ENCODE measurements around the gene SYT7. TPM values are rescaled to one million over a fixed set of nuclear protein-coding genes. Genes with fewer than 3 reads are reported as not detected.

Gene SYT7
- total RNA-seq, 3 donors from 2014 or later, result 0.35 to 0.66 (median 0.38) TPM

GRCh38 chr11:61580271-61580888 is 496 bp downstream of the SYT7 start:
- Mint-ChIP-seq H3K27me3 (ENCODE audit: low read depth) (peaks cover 42% of the 10 kb centered on the region), H3K9me3 (no peaks in the 10 kb centered on the region), H3K4me1 (ENCODE audit: low read depth) (peaks cover 15% of the 10 kb centered on the region), H3K4me3 (peak overlapping the region; percentile 58), H3K36me3 (ENCODE audit: insufficient read depth) (no peaks in the 10 kb centered on the region)
- DNase-seq (no peak), ATAC-seq (peak in 1 of 2 donors; percentile 7)

DNA sequence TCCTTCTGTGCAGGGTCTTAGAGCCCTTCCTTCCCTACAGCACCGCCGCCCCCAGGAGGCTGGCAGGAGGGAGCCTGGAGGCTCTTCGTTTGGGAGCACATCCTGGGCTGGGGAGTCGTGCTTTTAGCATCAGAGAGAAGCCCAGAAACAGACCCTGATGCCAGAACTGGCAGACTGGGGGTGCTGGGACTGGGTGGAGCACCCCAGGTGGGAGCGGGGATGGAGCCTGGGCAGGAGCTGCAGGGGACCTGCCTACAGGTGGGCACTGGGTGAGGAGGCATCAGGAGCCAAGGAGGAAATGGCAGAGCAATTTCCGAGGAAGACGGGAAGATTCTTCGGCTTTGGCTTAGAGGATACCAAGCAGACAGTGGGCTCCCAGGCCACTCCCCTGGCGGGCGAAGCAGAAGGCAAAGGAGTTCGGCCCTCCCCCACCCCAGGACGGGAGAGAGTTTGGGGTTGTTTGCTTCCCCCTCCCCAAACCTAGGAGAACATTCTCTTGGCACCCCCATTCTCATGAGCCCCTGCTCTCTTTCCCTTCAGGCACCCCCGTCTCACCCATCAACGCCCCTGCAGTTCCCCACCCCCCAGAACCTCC is 1.1 kb downstream of the SYT7 start:
- H3K9me3 Mint-ChIP-seq, result no peaks in the 10 kb centered on the region
- H3K4me3 Mint-ChIP-seq, result peak overlapping the region; percentile 58
- H3K36me3 Mint-ChIP-seq (ENCODE audit: insufficient read depth), result no peaks in the 10 kb centered on the region
- H3K27me3 Mint-ChIP-seq (ENCODE audit: low read depth), result peaks cover 42% of the 10 kb centered on the region
- H3K4me1 Mint-ChIP-seq (ENCODE audit: low read depth), result peaks cover 15% of the 10 kb centered on the region
- ATAC-seq, result no peak
- no peak for DNase-seq

- no peak for ATAC-seq
- Mint-ChIP-seq H3K36me3 (ENCODE audit: insufficient read depth) (no peaks in the 10 kb centered on the region), H3K4me1 (ENCODE audit: low read depth) (peaks cover 15% of the 10 kb centered on the region), H3K27me3 (ENCODE audit: low read depth) (peaks cover 42% of the 10 kb centered on the region), H3K9me3 (no peaks in the 10 kb centered on the region), H3K4me3 (peak overlapping the region; percentile 58)
- DNase-seq, result no peak
Observed at GRCh38 chr11:61578819-61579675, 1.8 kb downstream of the SYT7 start.

DNA sequence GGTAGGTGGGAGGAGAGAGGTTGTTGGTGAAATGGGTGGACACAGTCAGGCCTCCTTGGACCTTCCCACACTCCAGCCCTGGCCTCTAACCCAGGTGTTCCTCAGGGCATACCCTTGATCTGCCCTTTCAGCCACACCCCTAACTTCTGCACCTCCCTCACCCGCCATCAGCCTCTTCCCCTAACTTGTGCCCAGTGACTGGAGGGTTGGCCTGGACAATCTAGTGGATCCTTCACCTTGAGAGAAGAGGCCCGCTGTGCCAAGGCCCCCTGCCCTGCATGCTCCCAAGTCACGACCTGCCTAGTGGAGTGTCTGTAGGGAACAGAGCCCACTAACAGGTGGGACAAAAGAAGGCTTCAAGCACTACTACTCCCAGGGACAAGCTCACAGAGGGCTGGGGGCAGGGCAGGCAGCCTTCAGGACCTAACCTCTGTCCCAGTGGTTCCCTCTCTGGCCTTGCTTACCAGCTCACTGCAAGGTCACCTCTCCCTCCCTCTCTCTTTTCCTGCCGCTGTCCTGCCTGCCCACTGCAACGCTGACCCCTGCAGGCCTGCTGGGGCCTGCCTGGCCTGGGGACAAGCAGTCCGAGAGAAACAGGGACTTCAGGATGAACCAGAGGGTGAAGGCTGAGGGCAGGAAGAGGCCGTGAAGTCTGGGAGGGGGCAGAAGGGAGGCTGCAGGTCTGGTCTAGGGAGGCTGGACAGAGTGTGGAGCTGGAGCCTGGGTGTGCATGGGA is 3.3 kb downstream of the SYT7 start:
- Mint-ChIP-seq H3K36me3 (ENCODE audit: insufficient read depth) (no peaks in the 10 kb centered on the region), H3K27me3 (ENCODE audit: low read depth) (peaks cover 39% of the 10 kb centered on the region), H3K9me3 (no peaks in the 10 kb centered on the region), H3K4me3 (no peak overlapping the region), H3K4me1 (ENCODE audit: low read depth) (peaks cover 15% of the 10 kb centered on the region)
- ATAC-seq (no peak), DNase-seq (no peak)

GRCh38 chr11:61575886-61576861 is 4.7 kb downstream of the SYT7 start:
- no peak for DNase-seq

DNA sequence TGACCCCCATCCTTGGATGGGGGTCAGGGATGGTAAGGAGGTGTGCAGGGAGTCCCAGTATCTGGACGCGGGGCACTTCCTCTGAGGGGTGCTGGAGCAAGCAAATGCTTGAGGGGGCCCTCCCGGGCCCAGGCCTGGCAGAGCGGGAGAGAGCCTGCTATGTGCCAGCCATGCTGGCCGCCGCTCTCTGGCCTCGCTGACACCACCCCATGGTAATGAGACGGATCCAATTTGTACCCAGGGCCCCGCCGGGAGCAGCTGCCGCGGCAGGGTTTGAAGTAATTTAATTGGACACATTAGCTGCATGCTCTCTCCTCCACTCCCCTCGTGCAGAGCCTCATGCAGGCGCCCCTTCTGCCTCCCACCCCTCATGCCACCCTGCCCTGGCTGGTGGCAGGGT is 6.3 kb downstream of the SYT7 start:
- Mint-ChIP-seq H3K36me3 (ENCODE audit: insufficient read depth) (no peaks in the 10 kb centered on the region), H3K9me3 (no peaks in the 10 kb centered on the region), H3K27me3 (ENCODE audit: low read depth) (peaks cover 46% of the 10 kb centered on the region), H3K4me1 (ENCODE audit: low read depth) (peaks cover 1% of the 10 kb centered on the region), H3K4me3 (no peak overlapping the region)
- DNase-seq (no peak), ATAC-seq (no peak)

More at GRCh38 chr11:61575886-61576861, 4.7 kb downstream of the SYT7 start:
- H3K4me1 Mint-ChIP-seq (ENCODE audit: low read depth), result peaks cover 6% of the 10 kb centered on the region
- H3K27me3 Mint-ChIP-seq (ENCODE audit: low read depth), result peaks cover 39% of the 10 kb centered on the region
- ATAC-seq, result no peak
- H3K9me3 Mint-ChIP-seq, result no peaks in the 10 kb centered on the region
- no peaks in the 10 kb centered on the region for H3K36me3 Mint-ChIP-seq (ENCODE audit: insufficient read depth)
- H3K4me3 Mint-ChIP-seq, result no peak overlapping the region

DNA sequence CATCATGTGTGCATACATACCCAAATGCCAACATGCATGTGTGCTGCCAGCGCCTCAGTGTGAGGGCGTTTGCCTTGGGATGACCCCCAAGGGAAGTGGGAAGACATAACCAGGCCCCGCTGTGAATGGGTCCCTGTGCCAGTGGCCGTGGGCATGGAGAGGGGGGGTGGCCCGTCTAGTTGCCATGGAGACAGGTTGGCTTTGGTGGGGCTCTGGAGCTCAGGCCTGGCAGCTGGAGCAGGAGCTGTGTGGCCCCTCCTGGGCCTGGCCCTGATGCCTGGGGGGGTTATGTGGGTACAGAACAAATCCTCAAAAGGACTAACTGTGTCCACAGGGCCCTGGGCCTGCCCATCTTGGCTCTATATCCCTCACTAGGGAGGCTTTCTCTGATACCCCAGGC is 8.0 kb downstream of the SYT7 start:
- H3K27me3 Mint-ChIP-seq (ENCODE audit: low read depth), result peaks cover 45% of the 10 kb centered on the region
- H3K4me1 Mint-ChIP-seq (ENCODE audit: low read depth), result no peaks in the 10 kb centered on the region
- DNase-seq (no peak), ATAC-seq (no peak)
- no peaks in the 10 kb centered on the region for H3K36me3 Mint-ChIP-seq (ENCODE audit: insufficient read depth)
- no peak overlapping the region for H3K4me3 Mint-ChIP-seq
- no peaks in the 10 kb centered on the region for H3K9me3 Mint-ChIP-seq

- ATAC-seq, result no peak
- Mint-ChIP-seq H3K27me3 (ENCODE audit: low read depth) (peaks cover 48% of the 10 kb centered on the region), H3K4me1 (ENCODE audit: low read depth) (no peaks in the 10 kb centered on the region), H3K36me3 (ENCODE audit: insufficient read depth) (no peaks in the 10 kb centered on the region), H3K9me3 (no peaks in the 10 kb centered on the region), H3K4me3 (no peak overlapping the region)
- DNase-seq, result no peak
Observed at GRCh38 chr11:61571869-61572268, 9.0 kb downstream of the SYT7 start.

GRCh38 chr11:61571337-61571736 is 9.5 kb downstream of the SYT7 start:
- no peaks in the 10 kb centered on the region for H3K9me3 Mint-ChIP-seq
- ATAC-seq (no peak), DNase-seq (no peak)
- H3K4me1 Mint-ChIP-seq (ENCODE audit: low read depth), result no peaks in the 10 kb centered on the region
- H3K27me3 Mint-ChIP-seq (ENCODE audit: low read depth), result peaks cover 48% of the 10 kb centered on the region
- no peaks in the 10 kb centered on the region for H3K36me3 Mint-ChIP-seq (ENCODE audit: insufficient read depth)
- H3K4me3 Mint-ChIP-seq, result no peak overlapping the region

- ATAC-seq, result no peak
- H3K4me1 Mint-ChIP-seq (ENCODE audit: low read depth), result no peaks in the 10 kb centered on the region
- H3K4me3 Mint-ChIP-seq, result no peak overlapping the region
- H3K36me3 Mint-ChIP-seq (ENCODE audit: insufficient read depth), result no peaks in the 10 kb centered on the region
- peaks cover 62% of the 10 kb centered on the region for H3K27me3 Mint-ChIP-seq (ENCODE audit: low read depth)
- no peaks in the 10 kb centered on the region for H3K9me3 Mint-ChIP-seq
- no peak for DNase-seq
Observed at GRCh38 chr11:61569701-61570100, 11.2 kb downstream of the SYT7 start.

DNA sequence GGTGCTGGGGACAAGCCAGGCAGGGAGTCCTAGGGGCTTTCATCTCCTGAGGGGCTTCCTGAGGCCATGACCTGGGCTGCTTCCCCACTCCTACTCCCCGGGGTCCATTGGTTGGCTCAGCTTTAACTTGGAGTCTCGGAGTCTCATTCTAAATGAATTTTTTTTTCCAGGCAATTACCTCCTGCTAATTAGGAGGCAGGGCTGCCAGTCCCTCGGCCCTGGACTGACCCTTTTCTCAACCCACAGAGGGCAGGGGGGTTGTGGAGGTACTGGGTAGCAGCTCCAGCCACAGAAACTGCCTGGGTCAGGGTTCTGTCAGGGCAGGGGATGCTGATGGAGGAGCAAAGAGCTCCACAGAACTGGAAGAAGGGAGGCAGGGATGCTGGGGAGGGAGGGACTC is 11.9 kb downstream of the SYT7 start:
- DNase-seq (no peak), ATAC-seq (no peak)
- Mint-ChIP-seq H3K4me1 (ENCODE audit: low read depth) (no peaks in the 10 kb centered on the region), H3K36me3 (ENCODE audit: insufficient read depth) (no peaks in the 10 kb centered on the region), H3K27me3 (ENCODE audit: low read depth) (peaks cover 64% of the 10 kb centered on the region), H3K9me3 (no peaks in the 10 kb centered on the region), H3K4me3 (no peak overlapping the region)

DNA sequence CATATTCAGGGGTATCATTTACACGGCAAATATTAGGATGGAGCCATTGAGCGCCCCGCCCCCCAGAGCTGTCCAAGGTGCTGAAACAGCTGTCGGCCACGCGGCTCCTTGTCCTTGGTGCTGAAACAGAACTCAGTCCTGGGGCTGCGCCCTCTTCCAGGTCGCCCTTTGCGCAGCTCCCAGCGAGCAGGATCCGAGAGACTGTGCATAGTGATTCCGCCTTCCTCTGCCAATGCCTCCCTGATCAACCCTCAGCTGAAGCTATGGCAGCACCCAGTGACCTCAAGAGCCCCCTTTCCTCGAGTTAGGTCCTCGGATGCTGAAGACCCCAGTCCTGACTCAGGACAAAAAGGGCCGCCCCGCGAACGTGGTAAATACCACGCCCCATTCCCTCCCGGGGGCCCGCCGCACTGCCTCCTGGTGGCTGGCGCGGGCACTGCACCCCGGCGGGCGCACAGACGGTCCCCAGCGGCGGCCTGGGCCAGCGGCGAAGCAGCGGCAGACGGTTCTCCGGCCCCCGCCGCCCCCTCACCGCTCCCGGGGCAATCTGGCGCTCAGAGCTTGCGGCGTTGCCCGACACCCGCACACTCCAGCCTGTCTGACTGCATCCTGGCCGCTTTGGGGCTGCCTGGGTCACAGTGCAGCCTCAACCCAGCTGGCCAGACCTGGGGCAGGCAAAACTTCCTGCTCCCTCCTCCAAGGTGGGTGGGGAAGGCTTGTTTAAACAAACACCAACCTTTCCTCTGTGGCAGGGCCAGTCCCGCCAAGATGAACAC is 13.4 kb downstream of the SYT7 start:
- Mint-ChIP-seq H3K9me3 (no peaks in the 10 kb centered on the region), H3K27me3 (ENCODE audit: low read depth) (peaks cover 75% of the 10 kb centered on the region), H3K4me1 (ENCODE audit: low read depth) (no peaks in the 10 kb centered on the region), H3K4me3 (no peak overlapping the region), H3K36me3 (ENCODE audit: insufficient read depth) (no peaks in the 10 kb centered on the region)
- DNase-seq (peak; percentile 55), ATAC-seq (peak; percentile 77 to 78)
